Astrocyte (in vitro differentiated cells and primary cell): ENCODE measurements around the gene SIVA1.

Experiments used
- CTCF ChIP-seq: IDR thresholded peaks from 2 replicates; pipeline ENCODE4 v1.5.1; 2011; ENCODE audit warnings: low read depth, mild to moderate bottlenecking, inconsistent platforms, low read length, moderate library complexity; ENCODE audit not compliant: insufficient read depth
- EZH2 ChIP-seq: IDR thresholded peaks from 2 replicates; pipeline ENCODE4 v1.6.1; 2012; ENCODE audit warnings: mild to moderate bottlenecking, low read length, inconsistent platforms; ENCODE audit not compliant: insufficient read depth

DNA sequence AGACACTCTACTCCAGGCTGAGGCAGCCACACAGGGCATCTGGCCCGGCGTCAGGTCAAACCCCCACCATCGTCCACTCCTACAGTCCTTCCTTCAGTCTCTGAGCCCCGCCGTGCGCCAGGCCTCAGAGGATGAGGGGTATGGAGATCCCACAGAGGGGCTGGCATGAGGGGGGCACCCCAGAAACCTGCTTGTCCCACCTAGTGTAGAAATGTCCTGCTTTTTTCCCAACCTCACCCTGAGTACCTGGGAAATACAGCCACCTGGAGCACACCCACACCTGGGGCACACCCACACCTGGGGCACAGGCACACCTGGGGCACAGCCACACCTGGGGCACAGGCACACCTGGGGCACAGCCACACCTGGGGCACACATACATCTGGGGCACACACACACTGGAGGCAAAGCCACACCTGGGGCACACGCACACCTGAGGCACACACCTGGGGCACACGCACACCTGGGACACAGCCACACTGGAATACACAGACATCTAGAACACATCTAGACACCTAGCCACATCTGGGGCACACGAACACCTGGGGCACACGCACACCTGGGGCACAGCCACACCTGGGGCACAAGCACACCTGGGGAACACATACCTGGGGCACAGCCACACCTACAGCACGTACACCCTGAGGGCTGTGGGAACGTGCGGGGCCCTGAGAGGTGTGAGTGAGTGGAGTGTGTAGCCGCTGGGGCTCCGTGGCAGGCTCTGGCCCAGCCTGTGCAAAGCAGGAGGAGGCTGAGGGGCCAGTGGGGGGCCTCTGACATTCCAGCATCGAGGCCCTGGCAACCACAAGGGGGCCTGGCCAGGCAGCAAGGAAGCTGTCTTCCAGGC lies 24.2 kb downstream of the SIVA1 start:
- TF ChIP-seq CTCF (no peak), EZH2 (no peak)
